Dedifferentiated amniotic fluid mesenchymal stem cell (primary cell): Measurements from ENCODE around the gene TEKT2.

Experiments used
- DNase-seq: peaks from one replicate; pipeline ENCODE4 v3.0.0-alpha.2; 2016; ENCODE audit errors: extremely low spot score

Gene TEKT2, protein sequence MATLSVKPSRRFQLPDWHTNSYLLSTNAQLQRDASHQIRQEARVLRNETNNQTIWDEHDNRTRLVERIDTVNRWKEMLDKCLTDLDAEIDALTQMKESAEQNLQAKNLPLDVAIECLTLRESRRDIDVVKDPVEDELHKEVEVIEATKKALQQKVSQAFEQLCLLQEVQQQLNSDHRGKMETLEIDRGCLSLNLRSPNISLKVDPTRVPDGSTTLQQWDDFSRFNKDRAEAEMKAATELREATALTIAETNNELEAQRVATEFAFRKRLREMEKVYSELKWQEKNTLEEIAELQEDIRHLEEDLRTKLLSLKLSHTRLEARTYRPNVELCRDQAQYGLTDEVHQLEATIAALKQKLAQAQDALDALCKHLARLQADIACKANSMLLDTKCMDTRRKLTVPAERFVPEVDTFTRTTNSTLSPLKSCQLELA

DNA sequence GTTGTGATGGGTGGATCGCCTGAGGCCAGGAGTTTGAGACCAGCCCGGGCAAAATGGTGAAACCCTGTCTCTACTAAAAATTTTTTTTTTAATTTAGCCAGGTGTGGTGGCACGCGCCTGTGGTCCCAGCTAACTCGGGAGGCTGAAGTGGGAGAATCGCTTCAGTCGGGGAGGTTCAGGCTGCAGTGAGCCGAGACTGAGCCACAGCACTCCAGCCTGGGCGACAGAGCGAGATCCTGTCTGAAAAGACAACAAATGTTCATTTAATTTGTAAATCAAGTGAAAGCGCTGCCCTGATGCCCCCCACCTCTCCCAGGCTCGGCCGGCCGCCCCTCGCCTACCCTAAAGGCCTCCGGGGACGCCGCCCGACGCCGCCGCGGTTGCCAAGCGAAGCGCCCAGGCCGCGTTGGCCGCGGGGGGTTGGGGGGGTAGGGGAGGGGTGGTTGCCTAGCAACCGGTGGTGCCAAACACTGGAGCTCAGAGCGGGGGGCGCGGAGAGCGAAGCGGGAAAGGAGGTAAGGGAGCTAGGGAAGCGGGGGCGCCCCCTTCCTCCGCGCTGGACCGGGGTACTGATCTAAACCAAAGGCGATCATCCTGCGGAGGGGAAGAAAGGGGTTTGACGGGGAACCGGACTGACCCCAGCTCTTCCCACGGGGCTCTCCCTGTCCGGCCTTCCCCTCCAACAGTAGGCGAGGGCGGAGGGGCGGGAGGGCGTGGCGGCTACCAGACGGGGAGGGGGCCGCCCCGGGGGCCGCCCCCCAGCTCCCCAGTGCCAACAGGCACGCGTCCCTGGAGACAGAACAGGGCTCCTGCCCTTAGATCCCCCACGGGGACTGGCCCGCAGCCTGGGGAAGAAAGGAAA is at the start of gene TEKT2:
Gene TEKT2 (plus strand): TSS at position 460 of the 862 bp plus-strand sequence. CDS start 828 bp downstream, outside the sequence.
- DNase-seq = no peak

- DNase-seq = no peak
These were observed 49.2 kb upstream of the TEKT2 start for GRCh38 chr1:36034692-36035091.

- no peak for DNase-seq
These were observed 48.7 kb upstream of the TEKT2 start for GRCh38 chr1:36035154-36035553.

GRCh38 chr1:36040238-36040637 is 43.7 kb upstream of the TEKT2 start:
- DNase-seq = no peak

- no peak for DNase-seq
These were observed 32.1 kb upstream of the TEKT2 start for GRCh38 chr1:36051821-36052220.

DNA sequence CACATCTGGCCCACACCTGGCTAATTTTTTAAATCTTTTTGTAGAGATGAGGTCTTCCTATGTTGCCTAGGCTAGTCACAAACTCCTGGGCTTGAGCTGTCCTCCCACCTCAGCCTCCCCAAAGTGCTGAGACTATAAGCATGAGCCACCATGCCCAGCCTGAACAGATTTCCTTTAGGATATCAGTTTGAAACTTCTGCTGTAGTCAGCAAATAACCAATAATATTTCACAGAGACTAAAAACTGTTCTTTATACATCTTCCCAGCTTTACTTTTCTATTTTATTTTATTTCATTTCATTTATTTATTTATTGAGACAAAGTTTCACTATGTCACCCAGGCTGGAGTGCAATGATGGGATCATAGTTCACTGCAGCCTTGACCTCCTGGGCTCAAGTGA is 29.9 kb upstream of the TEKT2 start:
- DNase-seq = no peak

- DNase-seq = no peak
These were observed 28.2 kb upstream of the TEKT2 start for GRCh38 chr1:36055706-36056105.

DNA sequence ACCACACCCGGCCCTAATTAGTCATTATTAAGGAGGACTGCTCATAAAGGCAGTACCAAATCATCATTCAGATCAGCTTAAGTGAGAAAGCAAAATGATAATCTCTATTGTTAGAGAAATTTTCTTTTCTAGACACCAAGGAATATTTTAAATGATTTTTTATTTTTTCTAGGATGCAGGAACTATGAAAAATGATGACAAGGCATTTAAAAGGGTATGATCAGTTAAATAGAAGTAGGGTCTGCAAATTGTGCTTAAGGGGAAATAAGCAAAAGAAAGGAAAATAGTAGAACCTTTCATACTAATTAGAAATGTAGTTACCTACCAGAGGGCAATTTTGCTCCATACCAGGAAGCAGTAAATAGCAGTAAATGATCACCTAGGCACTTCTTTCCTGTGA is 21.6 kb upstream of the TEKT2 start:
- DNase-seq = no peak

DNA sequence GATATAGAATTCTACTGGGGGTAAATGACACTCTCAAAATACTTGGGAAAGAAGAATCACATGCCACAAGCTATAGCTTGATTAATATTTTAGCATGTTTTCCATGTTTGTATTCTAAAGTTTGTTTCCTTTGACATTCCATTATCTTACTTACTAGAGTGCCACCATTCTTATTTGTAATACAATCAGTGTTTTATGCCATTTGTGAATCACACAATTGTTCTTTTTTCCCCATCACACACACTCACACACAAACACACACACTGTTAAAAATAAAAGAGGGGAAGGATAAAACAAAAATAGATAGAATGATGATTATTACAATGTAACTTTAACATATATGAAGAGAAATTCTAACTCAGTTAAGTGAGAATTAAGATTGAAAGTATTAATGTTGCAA is 16.0 kb upstream of the TEKT2 start:
- no peak for DNase-seq

- DNase-seq = no peak
These were observed 15.0 kb upstream of the TEKT2 start for GRCh38 chr1:36068866-36069265.

- no peak for DNase-seq
These were observed 13.5 kb upstream of the TEKT2 start for GRCh38 chr1:36070349-36070748.

GRCh38 chr1:36076979-36077573 is 6.8 kb upstream of the TEKT2 start:
- no peak for DNase-seq

GRCh38 chr1:36080236-36080635 is 3.7 kb upstream of the TEKT2 start:
- no peak for DNase-seq

GRCh38 chr1:36080801-36081200 is 3.1 kb upstream of the TEKT2 start:
- DNase-seq = no peak

GRCh38 chr1:36081926-36082485 is 1.9 kb upstream of the TEKT2 start:
- no peak for DNase-seq

DNA sequence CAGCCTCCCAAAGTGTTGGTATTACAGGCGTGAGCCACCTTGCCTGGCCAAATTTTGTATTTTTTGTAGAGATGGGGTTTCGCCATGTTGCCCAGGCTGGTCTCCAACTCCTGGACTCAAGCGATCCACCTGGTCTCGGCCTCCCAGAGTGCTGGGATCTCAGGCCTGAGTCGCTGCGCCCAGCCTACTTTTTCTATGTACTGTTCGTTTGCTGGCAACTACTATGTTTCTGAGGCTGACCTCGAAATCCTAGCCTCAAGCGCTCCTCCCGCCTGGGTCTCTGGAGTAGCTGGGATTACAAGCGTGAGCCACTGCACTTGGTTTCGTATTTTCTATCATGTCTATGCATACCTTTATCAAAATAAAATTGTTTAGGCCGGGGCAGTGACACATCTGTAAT is 675 bp upstream of the TEKT2 start:
- DNase-seq = no peak

- no peak for DNase-seq
These were observed 712 bp downstream of the TEKT2 start for GRCh38 chr1:36084497-36085115.

GRCh38 chr1:36085126-36085525 is 1.2 kb downstream of the TEKT2 start:
- DNase-seq = no peak

DNA sequence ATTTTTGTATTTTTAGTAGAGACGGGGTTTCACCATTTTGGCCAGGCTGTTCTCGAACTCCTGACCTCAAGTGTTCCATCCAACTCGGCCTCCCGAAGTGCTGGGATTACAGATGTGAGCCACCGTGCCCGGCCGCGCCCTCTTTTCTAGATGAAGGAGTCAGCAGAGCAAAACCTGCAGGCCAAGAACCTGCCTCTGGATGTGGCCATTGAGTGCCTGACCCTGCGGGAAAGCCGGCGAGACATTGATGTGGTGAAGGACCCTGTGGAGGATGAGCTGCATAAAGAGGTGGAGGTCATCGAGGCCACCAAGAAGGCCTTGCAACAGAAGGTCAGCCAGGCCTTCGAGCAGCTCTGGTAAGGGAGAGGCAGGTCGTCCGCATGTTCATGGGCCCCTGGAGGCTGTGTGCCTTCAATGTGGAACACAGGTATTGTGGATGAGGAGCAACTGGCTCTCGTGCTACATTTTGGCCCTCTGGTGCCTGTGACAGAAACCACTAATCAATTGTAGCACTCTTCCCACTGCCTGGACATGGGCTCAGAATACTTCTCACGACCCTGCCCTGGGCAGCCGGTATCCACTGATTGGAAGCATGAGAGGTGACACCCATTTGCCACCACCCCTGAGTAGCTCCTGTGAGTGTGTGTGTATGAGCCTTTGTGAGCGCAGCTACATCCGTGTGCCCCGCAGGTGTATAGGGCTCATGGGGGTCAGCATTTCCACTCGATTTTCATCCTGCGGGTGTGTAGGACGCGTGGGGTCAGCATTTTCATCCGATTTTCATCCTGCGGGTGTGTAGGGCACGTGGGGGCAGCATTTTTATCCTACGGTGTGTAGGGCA is 2.0 kb downstream of the TEKT2 start:
- DNase-seq = no peak

DNA sequence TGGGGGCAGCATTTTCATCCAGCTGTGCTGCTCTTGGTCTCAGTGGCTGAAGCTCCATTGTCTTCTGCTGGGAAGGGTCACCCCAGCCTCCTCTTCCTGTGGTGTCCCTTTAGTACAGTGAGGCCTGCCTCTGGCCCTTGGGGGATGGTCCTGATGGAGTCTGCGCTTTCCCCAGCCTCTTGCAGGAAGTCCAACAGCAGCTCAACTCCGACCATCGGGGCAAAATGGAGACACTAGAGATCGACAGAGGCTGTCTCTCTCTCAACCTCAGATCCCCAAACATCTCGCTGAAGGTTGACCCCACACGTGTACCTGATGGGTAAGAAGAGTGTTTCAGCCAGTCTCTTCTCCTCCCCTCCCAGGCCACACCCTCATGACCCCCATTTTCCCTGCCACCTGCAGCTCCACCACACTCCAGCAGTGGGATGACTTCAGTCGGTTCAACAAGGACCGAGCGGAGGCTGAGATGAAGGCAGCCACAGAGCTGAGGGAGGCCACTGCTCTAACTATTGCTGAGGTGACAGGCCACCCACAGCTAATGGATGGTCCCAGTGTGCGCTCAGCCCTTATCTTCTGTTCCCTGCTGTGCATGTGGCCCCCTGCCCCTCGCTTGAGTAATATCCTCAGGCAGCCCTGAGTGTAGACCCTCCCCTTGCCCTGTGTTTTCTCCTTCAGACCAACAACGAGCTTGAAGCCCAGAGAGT is 2.8 kb downstream of the TEKT2 start:
- DNase-seq = no peak
